GM23338 (cell line): ENCODE measurements around the gene KIAA0513. TPM values are rescaled to one million over a fixed set of nuclear protein-coding genes. Genes with fewer than 3 reads are reported as not detected.

Source experiments
- ATAC-seq: fragments of 200-7000 bp; cut with Tn5 transposase; 3 replicates; pipeline ENCODE4 v1.9.1; 2020
- DNase-seq: peaks from one replicate; pipeline ENCODE4 v3.0.0-alpha.2; 2015; ENCODE audit warnings: low spot score
- H2AFZ ChIP-seq: fragments of 200-600 bp; sonication (generic); 2 replicates; pipeline ENCODE4 v1.8.0; 2016; ENCODE audit warnings: antibody characterized with exemption, mild to moderate bottlenecking, moderate library complexity
- H3F3A ChIP-seq: fragments of 200-600 bp; sonication (generic); replicated peaks from 2 replicates; pipeline ENCODE4 v1.8.0; 2017; ENCODE audit warnings: antibody characterized with exemption, mixed run types, low read depth
- H3K27ac ChIP-seq: fragments of 200-600 bp; sonication (generic); 2 replicates; pipeline ENCODE4 v1.6.1; 2016; ENCODE audit warnings: low read depth
- H3K27me3 ChIP-seq: fragments of 200-600 bp; sonication (generic); 2 replicates; pipeline ENCODE4 v1.8.0; 2016; ENCODE audit warnings: mild to moderate bottlenecking, mixed run types, moderate library complexity; ENCODE audit not compliant: insufficient read depth
- H3K36me3 ChIP-seq: fragments of 200-600 bp; sonication (generic); 2 replicates; pipeline ENCODE4 v1.8.0; 2016; ENCODE audit warnings: mild to moderate bottlenecking; ENCODE audit not compliant: insufficient read depth
- H3K4me1 ChIP-seq: fragments of 200-600 bp; sonication (generic); 2 replicates; pipeline ENCODE4 v1.8.0; 2016; ENCODE audit warnings: mild to moderate bottlenecking, moderate library complexity; ENCODE audit not compliant: insufficient read depth
- H3K4me2 ChIP-seq: fragments of 200-600 bp; sonication (generic); 2 replicates; pipeline ENCODE4 v1.7.1; 2017; ENCODE audit warnings: mixed run types
- H3K4me3 ChIP-seq: fragments of 200-600 bp; sonication (generic); 2 replicates; pipeline ENCODE4 v1.6.1; 2016; ENCODE audit warnings: mixed run types
- H3K79me2 ChIP-seq: fragments of 200-600 bp; sonication (generic); replicated peaks from 2 replicates; pipeline ENCODE4 v1.8.0; 2017; ENCODE audit warnings: mild to moderate bottlenecking; ENCODE audit not compliant: insufficient read depth
- H3K9me2 ChIP-seq: fragments of 200-600 bp; sonication (generic); 2 replicates; pipeline ENCODE4 v1.8.0; 2017; ENCODE audit not compliant: insufficient read depth
- H4K20me1 ChIP-seq: fragments of 200-600 bp; sonication (generic); replicated peaks from 2 replicates; pipeline ENCODE4 v1.8.0; 2017; ENCODE audit warnings: mild to moderate bottlenecking; ENCODE audit not compliant: insufficient read depth
- H3K27ac Mint-ChIP-seq: 2 replicates; pipeline ENCODE4 v1.8.0; 2020; ENCODE audit warnings: inconsistent platforms, mild to moderate bottlenecking, moderate library complexity, mixed read lengths
- H3K27me3 Mint-ChIP-seq: 3 replicates; pipeline ENCODE4 v1.8.0; 2022; ENCODE audit warnings: low read depth, mild to moderate bottlenecking, moderate library complexity, mixed read lengths, inconsistent platforms; ENCODE audit not compliant: insufficient read depth, poor library complexity
- H3K36me3 Mint-ChIP-seq: 3 replicates; pipeline ENCODE4 v1.8.0; 2021; ENCODE audit warnings: low read depth, mild to moderate bottlenecking, inconsistent platforms, moderate library complexity, mixed read lengths
- H3K4me1 Mint-ChIP-seq: 3 replicates; pipeline ENCODE4 v1.8.0; 2020; ENCODE audit warnings: mild to moderate bottlenecking, inconsistent platforms, mixed read lengths
- H3K4me3 Mint-ChIP-seq: 3 replicates; pipeline ENCODE4 v1.8.0; 2021; ENCODE audit warnings: moderate library complexity, mild to moderate bottlenecking, inconsistent platforms, mixed read lengths
- H3K9me3 Mint-ChIP-seq: 3 replicates; pipeline ENCODE4 v1.8.0; 2020; ENCODE audit warnings: moderate library complexity, mild to moderate bottlenecking, inconsistent platforms, mixed read lengths
- CREB1 ChIP-seq: fragments of 250-450 bp; sonication (Bioruptor Pico); IDR thresholded peaks from 2 replicates; pipeline ENCODE4 v1.5.0; 2020; ENCODE audit warnings: low read depth, mild to moderate bottlenecking, moderate library complexity
- EZH2phosphoT487 ChIP-seq: fragments of 200-600 bp; sonication (generic); IDR thresholded peaks from one replicate; pipeline ENCODE4 v1.8.1; 2018; ENCODE audit warnings: antibody characterized with exemption; ENCODE audit not compliant: unreplicated experiment
- POLR2AphosphoS5 ChIP-seq: IDR thresholded peaks from 2 replicates; pipeline ENCODE4 v1.6.1; 2016; ENCODE audit warnings: antibody characterized with exemption, low read depth
- ZNF114 ChIP-seq: fragments of 250-450 bp; sonication (Bioruptor Pico); IDR thresholded peaks from 2 replicates; pipeline ENCODE4 v1.5.0; 2020; ENCODE audit warnings: mild to moderate bottlenecking, moderate library complexity
- polyA plus RNA-seq: library from polyadenylated mRNA; unstranded; fragments of >200 nt; fragmentation: Nextera tagmentation; extraction: Ambion mirVana; gene quantifications from 2 replicates; pipeline ENCODE4 v1.2.1, GENCODE V29; 2016
- total RNA-seq: library from RNA; depleted of rRNA; stranded (reverse); fragments of >200 nt; shearing (Covaris generic); gene quantifications from 2 replicates; pipeline ENCODE4 v1.2.3, GENCODE V29; 2014
- TF ChIP-seq, protein P1 (sequence below): fragments of 250-450 bp; sonication (Bioruptor Pico); IDR thresholded peaks from 2 replicates; pipeline ENCODE4 v1.5.0; 2020; ENCODE audit warnings: mild to moderate bottlenecking, moderate library complexity
- TF ChIP-seq, protein P2 (sequence below): IDR thresholded peaks from one replicate; pipeline ENCODE4 v1.6.1; 2018; ENCODE audit warnings: antibody characterized with exemption; ENCODE audit not compliant: unreplicated experiment

The KIAA0513 gene
- total and polyA plus RNA-seq, 2 experiments from 2014 or later = 2.1 to 8.7 TPM

DNA sequence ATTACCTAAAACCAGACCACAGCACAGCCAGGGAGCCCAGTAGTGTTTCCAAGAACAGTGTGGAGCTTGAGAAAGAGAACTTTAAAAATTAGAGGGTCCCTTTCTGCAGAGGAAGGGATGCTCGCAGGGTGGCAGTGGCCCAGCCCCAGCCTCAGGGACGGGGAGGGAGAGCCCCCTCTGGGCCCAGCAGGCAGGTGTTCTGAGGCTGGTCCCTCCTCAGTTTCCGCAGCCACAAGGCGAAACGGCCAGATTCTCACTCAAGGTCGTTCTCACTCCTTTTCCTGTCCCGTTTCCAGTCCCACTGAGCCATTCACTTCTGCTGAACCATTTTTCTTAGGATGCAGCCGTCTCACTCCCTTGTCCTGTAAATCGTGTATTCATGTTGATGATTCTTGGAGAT lies 64.7 kb downstream of the KIAA0513 start (continued):
- TF ChIP-seq, protein P1, sequence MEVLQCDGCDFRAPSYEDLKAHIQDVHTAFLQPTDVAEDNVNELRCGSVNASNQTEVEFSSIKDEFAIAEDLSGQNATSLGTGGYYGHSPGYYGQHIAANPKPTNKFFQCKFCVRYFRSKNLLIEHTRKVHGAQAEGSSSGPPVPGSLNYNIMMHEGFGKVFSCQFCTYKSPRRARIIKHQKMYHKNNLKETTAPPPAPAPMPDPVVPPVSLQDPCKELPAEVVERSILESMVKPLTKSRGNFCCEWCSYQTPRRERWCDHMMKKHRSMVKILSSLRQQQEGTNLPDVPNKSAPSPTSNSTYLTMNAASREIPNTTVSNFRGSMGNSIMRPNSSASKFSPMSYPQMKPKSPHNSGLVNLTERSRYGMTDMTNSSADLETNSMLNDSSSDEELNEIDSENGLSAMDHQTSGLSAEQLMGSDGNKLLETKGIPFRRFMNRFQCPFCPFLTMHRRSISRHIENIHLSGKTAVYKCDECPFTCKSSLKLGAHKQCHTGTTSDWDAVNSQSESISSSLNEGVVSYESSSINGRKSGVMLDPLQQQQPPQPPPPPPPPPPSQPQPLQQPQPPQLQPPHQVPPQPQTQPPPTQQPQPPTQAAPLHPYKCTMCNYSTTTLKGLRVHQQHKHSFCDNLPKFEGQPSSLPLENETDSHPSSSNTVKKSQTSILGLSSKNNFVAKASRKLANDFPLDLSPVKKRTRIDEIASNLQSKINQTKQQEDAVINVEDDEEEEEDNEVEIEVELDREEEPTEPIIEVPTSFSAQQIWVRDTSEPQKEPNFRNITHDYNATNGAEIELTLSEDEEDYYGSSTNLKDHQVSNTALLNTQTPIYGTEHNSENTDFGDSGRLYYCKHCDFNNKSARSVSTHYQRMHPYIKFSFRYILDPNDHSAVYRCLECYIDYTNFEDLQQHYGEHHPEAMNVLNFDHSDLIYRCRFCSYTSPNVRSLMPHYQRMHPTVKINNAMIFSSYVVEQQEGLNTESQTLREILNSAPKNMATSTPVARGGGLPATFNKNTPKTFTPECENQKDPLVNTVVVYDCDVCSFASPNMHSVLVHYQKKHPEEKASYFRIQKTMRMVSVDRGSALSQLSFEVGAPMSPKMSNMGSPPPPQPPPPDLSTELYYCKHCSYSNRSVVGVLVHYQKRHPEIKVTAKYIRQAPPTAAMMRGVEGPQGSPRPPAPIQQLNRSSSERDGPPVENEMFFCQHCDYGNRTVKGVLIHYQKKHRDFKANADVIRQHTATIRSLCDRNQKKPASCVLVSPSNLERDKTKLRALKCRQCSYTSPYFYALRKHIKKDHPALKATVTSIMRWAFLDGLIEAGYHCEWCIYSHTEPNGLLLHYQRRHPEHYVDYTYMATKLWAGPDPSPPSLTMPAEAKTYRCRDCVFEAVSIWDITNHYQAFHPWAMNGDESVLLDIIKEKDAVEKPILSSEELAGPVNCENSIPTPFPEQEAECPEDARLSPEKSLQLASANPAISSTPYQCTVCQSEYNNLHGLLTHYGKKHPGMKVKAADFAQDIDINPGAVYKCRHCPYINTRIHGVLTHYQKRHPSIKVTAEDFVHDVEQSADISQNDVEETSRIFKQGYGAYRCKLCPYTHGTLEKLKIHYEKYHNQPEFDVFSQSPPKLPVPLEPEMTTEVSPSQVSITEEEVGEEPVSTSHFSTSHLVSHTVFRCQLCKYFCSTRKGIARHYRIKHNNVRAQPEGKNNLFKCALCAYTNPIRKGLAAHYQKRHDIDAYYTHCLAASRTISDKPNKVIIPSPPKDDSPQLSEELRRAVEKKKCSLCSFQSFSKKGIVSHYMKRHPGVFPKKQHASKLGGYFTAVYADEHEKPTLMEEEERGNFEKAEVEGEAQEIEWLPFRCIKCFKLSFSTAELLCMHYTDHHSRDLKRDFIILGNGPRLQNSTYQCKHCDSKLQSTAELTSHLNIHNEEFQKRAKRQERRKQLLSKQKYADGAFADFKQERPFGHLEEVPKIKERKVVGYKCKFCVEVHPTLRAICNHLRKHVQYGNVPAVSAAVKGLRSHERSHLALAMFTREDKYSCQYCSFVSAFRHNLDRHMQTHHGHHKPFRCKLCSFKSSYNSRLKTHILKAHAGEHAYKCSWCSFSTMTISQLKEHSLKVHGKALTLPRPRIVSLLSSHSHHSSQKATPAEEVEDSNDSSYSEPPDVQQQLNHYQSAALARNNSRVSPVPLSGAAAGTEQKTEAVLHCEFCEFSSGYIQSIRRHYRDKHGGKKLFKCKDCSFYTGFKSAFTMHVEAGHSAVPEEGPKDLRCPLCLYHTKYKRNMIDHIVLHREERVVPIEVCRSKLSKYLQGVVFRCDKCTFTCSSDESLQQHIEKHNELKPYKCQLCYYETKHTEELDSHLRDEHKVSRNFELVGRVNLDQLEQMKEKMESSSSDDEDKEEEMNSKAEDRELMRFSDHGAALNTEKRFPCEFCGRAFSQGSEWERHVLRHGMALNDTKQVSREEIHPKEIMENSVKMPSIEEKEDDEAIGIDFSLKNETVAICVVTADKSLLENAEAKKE = no peak

DNA sequence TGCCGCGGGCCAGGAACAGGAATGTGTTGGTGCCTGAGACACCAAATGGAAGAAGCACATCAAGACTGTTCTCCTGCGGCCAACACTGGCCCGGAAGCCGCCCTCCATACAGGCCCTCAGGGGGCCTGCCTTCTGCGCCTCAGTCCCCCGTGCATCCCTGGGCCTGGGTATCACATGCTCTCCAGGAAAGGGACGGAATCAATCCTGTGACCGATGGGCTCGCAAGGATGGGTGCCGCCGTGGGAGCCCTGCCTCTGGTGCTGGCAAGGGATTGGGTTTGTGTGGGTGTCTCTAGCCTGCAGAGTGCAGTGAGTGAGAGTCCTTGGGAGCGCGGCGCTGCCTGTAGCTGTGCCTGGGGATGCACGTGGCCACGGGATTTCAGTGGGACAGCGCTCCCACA lies 65.3 kb downstream of the KIAA0513 start:
- no peak overlapping the region for H2AFZ ChIP-seq
- no peaks in the 10 kb centered on the region for H4K20me1 ChIP-seq
- no peaks in the 10 kb centered on the region for H3F3A ChIP-seq
- H3K27me3 Mint-ChIP-seq = peaks cover 9% of the 10 kb centered on the region
- no peak overlapping the region for H3K4me3 ChIP-seq
- peaks cover 9% of the 10 kb centered on the region; the same call in 2 of the 3 replicates for H3K4me1 Mint-ChIP-seq
- H3K36me3 ChIP-seq = no peaks in the 10 kb centered on the region
- no peak overlapping the region for H3K4me3 Mint-ChIP-seq
- no peaks in the 10 kb centered on the region for H3K79me2 ChIP-seq
- no peaks in the 10 kb centered on the region for H3K27me3 ChIP-seq
- DNase-seq = no peak
- no peak overlapping the region for H3K27ac ChIP-seq
- no peaks in the 10 kb centered on the region for H3K9me3 Mint-ChIP-seq
- 0 out of 2 replicates have a peak, but pooled peaks cover 3% of the 10 kb centered on the region for H3K4me1 ChIP-seq
- no peak overlapping the region for H3K27ac Mint-ChIP-seq
- no peaks in the 10 kb centered on the region for H3K9me2 ChIP-seq
- no peaks in the 10 kb centered on the region for H3K36me3 Mint-ChIP-seq
- no peak overlapping the region for H3K4me2 ChIP-seq
- ATAC-seq = no peak; the same call in 2 of the 3 replicates
- TF ChIP-seq POLR2AphosphoS5 (no peak), ZNF114 (CRISPR knock-in tag) (no peak), CREB1 (no peak), EZH2phosphoT487 (no peak)
- TF ChIP-seq, protein P2, sequence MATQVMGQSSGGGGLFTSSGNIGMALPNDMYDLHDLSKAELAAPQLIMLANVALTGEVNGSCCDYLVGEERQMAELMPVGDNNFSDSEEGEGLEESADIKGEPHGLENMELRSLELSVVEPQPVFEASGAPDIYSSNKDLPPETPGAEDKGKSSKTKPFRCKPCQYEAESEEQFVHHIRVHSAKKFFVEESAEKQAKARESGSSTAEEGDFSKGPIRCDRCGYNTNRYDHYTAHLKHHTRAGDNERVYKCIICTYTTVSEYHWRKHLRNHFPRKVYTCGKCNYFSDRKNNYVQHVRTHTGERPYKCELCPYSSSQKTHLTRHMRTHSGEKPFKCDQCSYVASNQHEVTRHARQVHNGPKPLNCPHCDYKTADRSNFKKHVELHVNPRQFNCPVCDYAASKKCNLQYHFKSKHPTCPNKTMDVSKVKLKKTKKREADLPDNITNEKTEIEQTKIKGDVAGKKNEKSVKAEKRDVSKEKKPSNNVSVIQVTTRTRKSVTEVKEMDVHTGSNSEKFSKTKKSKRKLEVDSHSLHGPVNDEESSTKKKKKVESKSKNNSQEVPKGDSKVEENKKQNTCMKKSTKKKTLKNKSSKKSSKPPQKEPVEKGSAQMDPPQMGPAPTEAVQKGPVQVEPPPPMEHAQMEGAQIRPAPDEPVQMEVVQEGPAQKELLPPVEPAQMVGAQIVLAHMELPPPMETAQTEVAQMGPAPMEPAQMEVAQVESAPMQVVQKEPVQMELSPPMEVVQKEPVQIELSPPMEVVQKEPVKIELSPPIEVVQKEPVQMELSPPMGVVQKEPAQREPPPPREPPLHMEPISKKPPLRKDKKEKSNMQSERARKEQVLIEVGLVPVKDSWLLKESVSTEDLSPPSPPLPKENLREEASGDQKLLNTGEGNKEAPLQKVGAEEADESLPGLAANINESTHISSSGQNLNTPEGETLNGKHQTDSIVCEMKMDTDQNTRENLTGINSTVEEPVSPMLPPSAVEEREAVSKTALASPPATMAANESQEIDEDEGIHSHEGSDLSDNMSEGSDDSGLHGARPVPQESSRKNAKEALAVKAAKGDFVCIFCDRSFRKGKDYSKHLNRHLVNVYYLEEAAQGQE = no peak
- TF ChIP-seq, protein P1 = no peak
